Germinal center (tissue), 1 donor: Measurements from ENCODE around the gene ZNF444.

Source experiments
- DNase-seq: peaks from one replicate; pipeline ENCODE4 v3.0.0; 2012; ENCODE audit warnings: mixed read lengths, low spot score

Gene ZNF444

GRCh38 chr19:56107626-56108351 lies 33.3 kb upstream of the ZNF444 start:
- DNase-seq: no peak

- no peak for DNase-seq
These were observed 32.5 kb upstream of the ZNF444 start for GRCh38 chr19:56108447-56109195.

- DNase-seq: no peak
These were observed 31.9 kb upstream of the ZNF444 start for GRCh38 chr19:56109226-56109625.

- no peak for DNase-seq
These were observed 30.3 kb upstream of the ZNF444 start for GRCh38 chr19:56110515-56111448.

GRCh38 chr19:56111601-56112312 lies 29.3 kb upstream of the ZNF444 start:
- DNase-seq: peak; percentile 84

- peak; percentile 30 for DNase-seq
These were observed 28.8 kb upstream of the ZNF444 start for GRCh38 chr19:56112313-56112709.

GRCh38 chr19:56113074-56113632 lies 27.9 kb upstream of the ZNF444 start:
- peak; percentile 28 for DNase-seq

GRCh38 chr19:56114051-56114777 lies 26.9 kb upstream of the ZNF444 start:
- DNase-seq: no peak

- DNase-seq: no peak
These were observed 26.3 kb upstream of the ZNF444 start for GRCh38 chr19:56114778-56115110.

- no peak for DNase-seq
These were observed 25.6 kb upstream of the ZNF444 start for GRCh38 chr19:56115490-56115889.

- DNase-seq: no peak
These were observed 24.5 kb upstream of the ZNF444 start for GRCh38 chr19:56116606-56117005.

- DNase-seq: no peak
These were observed 23.7 kb upstream of the ZNF444 start for GRCh38 chr19:56117376-56117884.

- no peak for DNase-seq
These were observed 23.2 kb upstream of the ZNF444 start for GRCh38 chr19:56117889-56118288.

- no peak for DNase-seq
These were observed 22.2 kb upstream of the ZNF444 start for GRCh38 chr19:56118666-56119581.

GRCh38 chr19:56119582-56119978 lies 21.5 kb upstream of the ZNF444 start:
- no peak for DNase-seq

GRCh38 chr19:56120002-56120370 lies 21.1 kb upstream of the ZNF444 start:
- no peak for DNase-seq

- DNase-seq: peak; percentile 91
These were observed 20.5 kb upstream of the ZNF444 start for GRCh38 chr19:56120371-56121179.
